ENCODE measurements around the gene MRPL53.

DNA sequence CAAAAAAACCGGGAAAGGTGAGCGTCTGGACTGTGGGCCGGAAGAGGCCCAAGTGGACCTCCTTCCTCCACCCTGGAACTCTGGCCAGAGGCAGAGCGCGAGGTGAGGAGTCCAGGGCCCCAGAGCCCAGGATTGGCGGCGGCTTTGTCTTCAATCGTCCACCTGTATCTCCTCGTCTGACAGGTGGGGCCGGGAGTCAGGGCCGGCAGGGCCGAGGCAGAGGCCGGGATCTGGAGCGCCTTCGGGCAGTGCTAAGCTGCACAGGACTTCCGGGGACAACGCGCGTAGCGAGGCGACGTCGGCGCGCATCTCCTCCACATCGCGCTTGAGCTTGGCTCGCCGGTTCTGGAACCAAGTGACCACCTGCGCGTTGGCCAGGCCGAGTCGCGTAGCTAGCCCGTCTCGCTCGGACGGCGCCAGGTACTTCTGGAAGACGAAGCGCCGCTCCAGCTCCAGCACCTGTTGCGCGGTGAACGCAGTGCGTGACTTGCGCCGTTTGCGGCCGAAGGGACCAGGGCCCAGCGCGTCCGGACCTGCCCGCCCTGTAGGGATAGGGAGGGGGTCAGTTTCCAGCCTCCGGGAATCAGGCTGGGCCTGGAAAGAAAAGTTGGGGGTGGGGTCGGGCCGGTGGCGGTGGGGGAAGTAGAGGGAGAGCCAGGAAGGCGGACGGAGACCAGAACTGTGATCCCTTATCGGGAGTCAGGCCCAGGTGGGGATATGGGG is 25.5 kb upstream of the MRPL53 start:
- TF ChIP-seq, protein P1, sequence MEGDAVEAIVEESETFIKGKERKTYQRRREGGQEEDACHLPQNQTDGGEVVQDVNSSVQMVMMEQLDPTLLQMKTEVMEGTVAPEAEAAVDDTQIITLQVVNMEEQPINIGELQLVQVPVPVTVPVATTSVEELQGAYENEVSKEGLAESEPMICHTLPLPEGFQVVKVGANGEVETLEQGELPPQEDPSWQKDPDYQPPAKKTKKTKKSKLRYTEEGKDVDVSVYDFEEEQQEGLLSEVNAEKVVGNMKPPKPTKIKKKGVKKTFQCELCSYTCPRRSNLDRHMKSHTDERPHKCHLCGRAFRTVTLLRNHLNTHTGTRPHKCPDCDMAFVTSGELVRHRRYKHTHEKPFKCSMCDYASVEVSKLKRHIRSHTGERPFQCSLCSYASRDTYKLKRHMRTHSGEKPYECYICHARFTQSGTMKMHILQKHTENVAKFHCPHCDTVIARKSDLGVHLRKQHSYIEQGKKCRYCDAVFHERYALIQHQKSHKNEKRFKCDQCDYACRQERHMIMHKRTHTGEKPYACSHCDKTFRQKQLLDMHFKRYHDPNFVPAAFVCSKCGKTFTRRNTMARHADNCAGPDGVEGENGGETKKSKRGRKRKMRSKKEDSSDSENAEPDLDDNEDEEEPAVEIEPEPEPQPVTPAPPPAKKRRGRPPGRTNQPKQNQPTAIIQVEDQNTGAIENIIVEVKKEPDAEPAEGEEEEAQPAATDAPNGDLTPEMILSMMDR (IDR thresholded peaks at IDR 0.05), result no peak
- TF ChIP-seq EP300 (IDR thresholded peaks at IDR 0.05) (no peak), POLR2A (IDR thresholded peaks at IDR 0.05; ENCODE audit: low read depth) (no peak)

Measured in esophagus muscularis mucosa (tissue), 4 donors.